Adipose tissue (tissue), 3 donors: ENCODE data around the gene UST. TPM values are rescaled to one million over a fixed set of nuclear protein-coding genes. Genes with fewer than 3 reads are reported as not detected.
"Not testable (repeated sequence)": the region's sequence is repeated elsewhere in the genome, so short reads cannot be mapped to it uniquely, and the experiment has no call there.

ENCODE experiments used
- H3K27ac ChIP-seq: one replicate; pipeline ENCODE4 v1.5.1; 2013; ENCODE audit warnings: low read depth, low read length
- WGBS, 3 donors: extraction: QIAGEN DNeasy Blood & Tissue Kit; methylation state at CpG; one replicate each; pipeline ENCODE4 v1.1.7; 2013; 5-methylcytosine and 5-hydroxymethylcytosine counted together
- polyA plus RNA-seq, 3 donors: library from polyadenylated mRNA; stranded (reverse); fragments of 200-250 nt; gene quantifications; one replicate each; pipeline ENCODE4 v1.2.3, GENCODE V29; 2013
- donor health status: healthy with polysubstance abuse.
- donor health status: Bipolar disorder and iron deficiency.
- donor health status: healthy.

UST gene
- polyA plus RNA-seq, 3 donors: 2.4 to 17.9 (median 6.5) TPM

DNA sequence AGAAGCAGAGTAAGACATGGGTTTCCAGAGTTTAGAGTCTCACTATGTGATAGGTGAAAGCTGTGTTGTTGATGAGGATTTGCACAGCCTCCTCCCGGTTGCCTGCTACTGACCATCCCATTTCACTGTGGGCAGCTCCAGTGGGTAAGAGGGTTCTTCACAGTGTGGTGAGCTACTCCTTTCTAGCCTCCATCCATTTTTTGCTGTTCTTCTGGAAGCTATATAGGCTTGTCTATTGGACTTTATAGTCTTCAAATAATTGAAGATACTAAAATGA, 13.4 kb downstream of the UST start:
- 73 to 89% (median 82%) methylated on average over 1 of the region's 1 CpG for WGBS, 3 donors
- H3K27ac ChIP-seq: no peak overlapping the region

DNA sequence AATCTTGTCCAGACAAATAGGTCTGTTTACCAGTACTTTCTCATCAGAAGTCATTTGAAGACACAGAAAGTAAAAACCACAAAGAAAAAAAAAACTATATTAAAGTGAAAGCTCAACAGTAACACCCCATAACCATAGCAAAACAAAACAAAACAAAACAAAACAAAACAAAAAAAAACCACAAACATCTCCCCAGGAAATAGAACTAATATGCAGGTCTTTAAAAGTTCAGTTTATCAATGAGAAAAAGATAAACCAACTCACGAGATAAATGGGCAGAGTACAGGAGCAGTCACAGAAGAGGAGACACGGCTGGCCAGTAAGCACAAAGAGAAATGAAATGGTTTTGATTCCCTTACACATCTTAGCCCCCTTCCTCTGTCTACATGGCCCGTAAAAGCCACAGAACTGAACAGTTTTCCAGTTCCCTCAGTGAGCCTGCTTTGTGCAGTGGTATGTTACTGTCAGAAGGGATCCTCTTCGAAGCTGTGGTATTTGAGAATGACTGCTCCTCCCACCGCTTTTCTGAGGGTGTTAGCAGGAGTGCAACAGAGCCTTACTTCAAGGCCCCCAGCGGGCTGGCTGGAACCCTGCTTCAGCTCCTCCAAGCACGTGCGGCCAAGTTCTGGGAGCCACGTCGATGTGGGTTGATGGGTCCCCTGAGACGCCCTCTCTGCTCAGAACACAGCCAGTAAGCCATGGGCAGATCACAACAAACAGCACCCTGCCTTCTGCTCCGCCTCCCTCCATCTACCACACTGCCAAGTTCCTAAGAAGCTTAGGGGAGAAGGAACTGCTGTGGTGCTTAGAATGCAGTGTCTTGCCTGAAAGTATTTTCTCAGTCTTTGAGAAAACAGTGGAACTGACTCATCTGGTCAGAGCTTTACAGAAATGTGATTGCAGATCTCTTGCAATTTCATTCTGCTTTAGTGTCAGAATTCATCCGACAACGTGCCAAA, 14.0 kb downstream of the UST start:
- 18 to 53% (median 20%) methylated on average over 14 of the region's 14 CpGs for WGBS, 3 donors
- H3K27ac ChIP-seq: no peak overlapping the region

DNA sequence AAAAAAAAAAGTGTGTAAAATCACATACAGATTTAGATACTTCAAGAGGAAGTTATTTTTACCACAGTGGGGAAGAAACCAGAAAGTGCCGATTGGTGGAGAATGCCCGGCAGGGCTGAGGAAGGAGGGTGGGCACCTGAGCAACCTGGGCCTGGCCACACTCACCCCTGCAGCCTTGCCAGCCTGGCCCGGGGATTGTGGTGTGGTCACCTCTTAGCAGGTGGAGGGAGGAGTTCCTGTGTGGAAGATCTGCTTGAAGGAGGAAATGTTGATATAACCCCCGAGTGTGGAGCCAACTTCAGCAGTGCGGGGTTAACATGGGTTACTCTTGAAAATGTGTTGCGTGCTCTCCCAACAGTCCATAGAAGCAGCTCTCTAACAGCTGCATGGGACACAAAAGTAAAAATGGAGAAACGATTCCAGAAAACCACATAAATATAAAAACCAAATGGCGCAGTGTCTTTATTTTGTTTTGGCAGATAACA, 14.7 kb downstream of the UST start:
- H3K27ac ChIP-seq: no peak overlapping the region
- WGBS, 3 donors: 6 to 43% (median 12%) methylated on average over 8 of the region's 8 CpGs

DNA sequence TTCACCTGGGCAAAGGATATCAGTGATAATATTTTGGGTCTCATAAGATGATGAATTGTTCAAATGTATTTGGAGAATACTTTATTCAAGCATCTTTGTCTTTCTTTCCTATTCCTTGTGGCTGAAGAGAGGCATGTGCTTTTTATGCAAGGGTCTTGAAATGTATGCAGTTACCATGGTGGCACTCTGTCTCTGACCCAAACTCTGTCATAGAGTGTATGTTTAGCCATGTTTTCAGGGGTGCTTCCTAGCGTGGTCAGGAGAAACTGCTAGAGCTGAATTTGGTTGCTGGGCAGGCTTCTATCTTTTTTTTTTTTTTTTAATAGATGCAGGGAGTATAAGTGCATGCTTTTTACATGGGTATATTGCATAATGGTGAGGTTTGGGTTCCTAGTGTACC, 15.4 kb downstream of the UST start:
- WGBS, 3 donors: 82 to 87% (median 85%) methylated on average over 1 of the region's 1 CpG
- H3K27ac ChIP-seq: no peak overlapping the region

DNA sequence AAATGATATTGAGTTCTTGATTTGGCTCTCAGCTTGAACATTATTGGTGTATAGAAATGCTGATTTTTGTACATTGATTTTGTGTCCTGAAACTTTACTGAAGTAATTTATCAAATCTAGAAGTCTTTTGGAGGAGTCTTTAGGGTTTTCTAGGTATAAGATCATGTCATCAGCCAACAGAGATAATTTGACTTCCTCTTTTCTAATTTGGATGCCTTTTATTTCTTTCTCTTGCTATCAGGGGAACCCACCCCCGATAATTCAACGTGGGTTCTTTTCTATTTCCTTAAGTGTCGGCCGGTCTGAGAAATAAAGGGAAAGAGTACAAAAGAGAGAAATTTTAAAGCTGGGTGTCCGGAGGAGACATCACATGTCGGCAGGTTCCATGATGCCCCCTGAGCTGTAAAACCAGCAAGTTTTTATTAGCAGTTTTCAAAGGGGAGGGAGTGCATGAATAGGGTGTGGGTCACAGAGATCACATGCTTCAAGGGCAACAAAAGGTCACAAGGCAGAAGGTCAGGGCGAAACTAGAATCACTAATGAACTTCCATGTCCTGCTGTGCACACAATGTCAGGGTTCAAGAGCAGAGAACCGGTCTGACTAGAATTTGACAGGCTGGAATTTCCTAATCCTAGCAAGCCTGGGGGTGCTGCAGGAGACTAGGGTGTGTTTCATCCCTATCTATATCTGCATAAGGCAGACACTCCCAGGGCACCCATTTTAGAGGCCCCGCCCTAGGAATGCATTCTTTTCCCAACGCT, 17.6 kb downstream of the UST start:
- WGBS, 3 donors: 59 to 76% (median 70%) methylated on average over 9 to 10 of the region's 10 CpGs
- H3K27ac ChIP-seq: not testable (repeated sequence)

DNA sequence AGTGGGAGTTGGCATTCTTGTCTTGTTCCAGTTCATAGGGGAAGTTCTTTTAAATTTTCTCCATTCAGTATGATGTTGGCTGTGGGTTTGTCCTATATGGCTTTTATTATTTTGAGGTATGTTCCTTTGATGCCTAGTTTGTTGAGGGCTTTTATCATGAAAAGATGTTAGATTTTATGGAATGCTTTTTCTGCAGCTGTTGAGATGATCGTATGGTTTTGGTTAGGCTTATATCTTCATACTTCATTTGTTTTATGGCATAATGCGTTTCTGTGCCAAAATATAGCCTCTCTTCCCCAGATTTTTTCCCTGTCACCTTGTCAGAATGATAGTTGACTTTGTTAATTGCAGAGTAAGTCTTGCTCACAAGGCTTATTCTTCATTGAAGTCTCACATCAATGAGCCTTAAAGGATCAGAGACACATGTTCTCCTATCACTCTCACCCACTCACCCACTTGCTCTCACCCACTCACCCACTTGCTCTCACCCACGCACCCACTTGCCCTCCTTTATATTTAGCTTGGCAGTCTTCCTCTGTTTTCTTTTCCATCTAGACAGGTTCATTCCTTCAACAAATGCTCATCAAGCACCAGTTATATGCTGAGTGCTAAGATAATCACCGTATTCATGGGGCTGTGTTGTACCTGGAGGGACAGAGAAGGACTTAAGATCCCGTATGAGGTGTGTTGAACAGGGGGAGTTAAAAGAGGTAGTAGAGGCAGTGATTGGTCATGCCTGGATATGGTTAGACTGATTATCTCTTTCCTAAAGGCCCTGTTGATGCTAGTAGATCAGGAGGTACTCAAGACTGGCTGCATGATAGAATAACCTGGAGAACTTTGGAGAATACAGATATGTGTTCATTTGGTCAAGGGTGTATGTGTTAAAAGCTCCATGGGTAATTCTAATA, 19.3 kb downstream of the UST start:
- H3K27ac ChIP-seq: no peak overlapping the region
- 80 to 88% (median 87%) methylated on average over 5 of the region's 5 CpGs for WGBS, 3 donors

DNA sequence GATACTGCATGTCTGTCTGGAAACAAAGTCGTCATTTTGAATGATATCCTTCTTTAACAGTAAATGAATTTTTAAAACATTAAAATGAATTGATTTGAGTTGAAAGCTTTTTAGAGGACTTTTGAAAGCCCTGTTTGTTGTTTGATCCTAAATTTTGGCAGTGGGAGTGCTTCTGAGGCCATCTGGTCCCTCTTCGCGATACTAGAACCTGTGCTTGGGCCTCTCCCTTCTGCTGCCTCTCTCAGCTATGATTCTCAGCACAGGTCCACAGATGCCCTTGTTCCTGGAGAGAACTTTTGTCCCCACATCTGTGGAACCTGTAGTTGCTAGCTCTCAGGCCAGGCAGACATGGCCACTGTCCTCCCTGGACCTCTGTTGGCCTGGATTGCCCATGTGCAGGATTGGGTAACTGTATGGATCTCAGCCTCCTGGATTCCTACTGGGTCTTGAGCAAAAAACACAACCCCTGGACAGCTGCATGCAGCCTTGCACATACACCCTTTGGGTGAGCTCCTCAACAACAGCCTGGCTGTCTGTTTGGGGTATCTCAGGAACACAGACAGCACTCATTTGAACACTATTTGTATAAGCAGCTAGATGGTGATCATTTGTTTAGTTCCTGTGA, 21.9 kb downstream of the UST start:
- H3K27ac ChIP-seq: no peak overlapping the region
- 94 to 96% (median 94%) methylated on average over 3 of the region's 3 CpGs for WGBS, 3 donors

DNA sequence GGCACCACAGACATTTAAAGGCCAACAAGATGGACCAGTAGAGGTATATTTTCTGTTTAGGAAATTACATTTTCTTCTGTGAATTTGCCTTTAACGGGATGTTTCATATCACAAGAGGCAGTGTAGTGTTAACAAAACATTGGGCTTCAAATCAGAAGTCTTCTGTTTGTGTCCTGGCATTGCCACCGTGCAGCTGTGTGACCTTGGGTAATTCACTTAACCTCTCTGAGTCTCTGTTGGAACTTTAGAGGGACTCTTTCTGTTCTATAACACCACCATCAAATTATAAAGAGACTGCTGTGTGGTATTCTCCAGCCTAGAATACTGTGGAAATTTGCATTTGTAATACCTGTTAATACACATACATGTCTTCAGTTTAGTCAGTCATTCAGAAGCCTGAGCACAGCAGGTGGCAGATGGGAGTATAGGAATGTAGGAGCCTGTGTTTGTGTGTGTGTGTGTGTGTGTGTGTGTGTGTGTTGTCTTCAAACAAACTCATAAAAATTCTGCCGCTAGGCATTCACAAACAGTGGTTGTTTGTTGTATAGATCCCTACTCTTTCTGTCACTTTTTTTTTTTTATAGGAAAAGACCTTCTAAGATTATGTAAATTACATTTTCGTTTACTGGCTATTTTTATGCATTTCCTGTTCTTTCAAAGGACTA, 22.6 kb downstream of the UST start:
- no peak overlapping the region for H3K27ac ChIP-seq
- WGBS, 3 donors: 51 to 78% (median 78%) methylated on average over 4 of the region's 4 CpGs

DNA sequence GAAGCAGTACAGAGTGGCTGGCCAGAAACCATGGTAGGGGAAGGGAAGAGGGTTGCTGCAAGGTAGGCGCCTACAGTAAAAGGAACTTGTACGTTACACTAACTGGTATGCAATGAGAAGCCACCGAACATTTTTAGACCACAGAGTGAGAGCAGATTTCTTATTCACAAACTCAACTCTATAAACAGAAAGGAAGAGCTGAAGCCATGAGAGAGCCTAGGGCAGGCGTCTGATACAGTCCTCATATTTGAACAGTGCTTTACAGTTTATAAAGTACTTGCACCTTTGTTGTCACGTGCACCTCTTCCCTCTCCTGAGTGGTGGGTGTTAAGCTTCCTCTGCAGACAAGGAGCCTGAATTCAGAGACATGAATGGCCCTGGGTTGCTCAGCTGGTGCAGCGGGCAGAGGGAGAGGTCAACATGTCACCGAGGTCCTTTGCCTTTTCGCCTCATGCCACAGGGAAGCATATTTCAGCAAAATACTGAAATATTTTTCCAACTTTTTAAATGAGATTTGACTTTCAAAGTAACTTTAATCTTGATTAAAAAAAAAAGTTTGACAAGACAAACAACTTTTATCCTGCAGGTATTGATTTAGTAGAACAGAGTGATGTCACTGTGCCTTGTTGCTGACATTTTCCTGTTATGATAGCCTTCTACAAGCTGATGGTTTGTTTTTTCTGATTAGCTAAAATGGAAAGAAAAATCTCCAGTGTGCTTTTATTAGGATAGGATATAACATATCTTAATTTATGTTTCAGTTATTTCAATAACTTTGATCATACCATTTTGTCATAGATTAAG, 23.8 kb downstream of the UST start:
- WGBS, 3 donors: 54 to 70% (median 66%) methylated on average over 8 of the region's 8 CpGs

DNA sequence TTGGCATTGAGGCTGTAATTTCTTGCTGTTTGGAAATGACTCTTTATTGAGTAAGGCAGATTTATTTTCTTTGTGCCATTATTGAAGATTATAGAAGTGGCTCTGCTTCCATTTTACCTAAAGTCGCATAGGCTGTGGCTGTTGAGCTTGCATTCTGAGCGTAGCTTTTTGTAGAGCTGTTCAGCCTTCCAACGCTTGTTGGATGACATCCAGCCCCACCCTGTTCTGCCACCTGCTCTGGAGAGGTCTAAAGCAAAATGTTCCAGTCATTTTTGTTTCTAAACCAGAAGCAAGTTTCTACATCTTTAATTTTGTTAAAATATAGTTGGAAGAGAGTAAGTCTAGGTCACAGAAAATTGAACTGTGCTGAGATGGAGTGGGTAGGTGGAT, 24.4 kb downstream of the UST start:
- no peak overlapping the region for H3K27ac ChIP-seq
- 15 to 66% (median 63%) methylated on average over 3 of the region's 3 CpGs for WGBS, 3 donors

More for the DNA sequence above, 23.8 kb downstream of the UST start:
- no peak overlapping the region for H3K27ac ChIP-seq

DNA sequence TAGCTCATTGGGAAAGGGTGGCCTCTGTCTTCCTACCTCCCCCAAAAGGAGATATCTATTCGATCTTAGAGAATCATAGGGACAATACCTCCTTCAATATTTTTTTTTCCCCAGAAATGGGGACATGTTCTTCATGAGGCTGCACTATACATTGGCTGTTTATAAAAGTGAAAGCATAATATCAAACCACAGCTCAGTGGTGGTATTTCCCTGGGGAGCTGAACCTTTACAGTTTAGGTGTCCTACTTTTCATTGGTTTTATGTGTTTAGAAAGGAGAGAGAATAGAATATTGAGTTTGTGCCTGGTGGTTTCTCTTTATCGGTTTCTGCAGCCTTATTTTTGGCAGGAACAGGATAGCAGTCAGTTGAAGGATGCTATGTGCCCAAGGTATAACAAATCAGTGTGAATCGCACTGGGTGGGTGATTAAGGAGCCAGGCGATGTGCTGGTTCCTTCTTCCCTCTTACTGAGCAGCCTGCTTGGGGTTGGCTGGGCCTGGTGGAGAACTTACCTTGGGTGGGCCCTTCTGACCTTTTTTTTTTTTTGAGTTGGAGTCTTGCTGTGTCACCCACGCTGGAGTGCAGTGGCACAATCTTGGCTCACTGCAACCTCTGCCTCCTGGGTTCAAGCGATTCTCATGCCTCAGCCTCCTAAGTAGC, 25.2 kb downstream of the UST start:
- WGBS, 3 donors: 86 to 92% (median 89%) methylated on average over 6 of the region's 6 CpGs
- H3K27ac ChIP-seq: no peak overlapping the region

DNA sequence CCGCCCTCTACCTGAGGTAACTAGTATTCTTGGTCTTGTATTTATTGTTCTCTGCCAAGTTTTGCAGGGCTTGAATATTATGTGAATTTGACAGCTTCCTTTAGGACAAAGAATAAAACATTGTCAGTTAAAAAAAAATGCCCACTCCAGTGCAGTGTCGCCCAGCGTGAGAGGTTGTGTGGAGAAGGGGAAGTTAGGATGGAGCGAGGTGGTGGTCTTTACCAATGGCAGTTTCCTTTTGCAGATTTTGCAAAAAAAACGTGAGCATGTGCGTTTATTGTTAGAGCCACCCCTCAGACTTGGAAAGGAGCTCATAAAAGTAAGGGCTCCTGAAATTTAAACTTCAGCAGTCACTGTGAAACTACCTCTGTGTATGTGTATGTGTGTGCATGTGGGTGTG, 28.3 kb downstream of the UST start:
- 53 to 82% (median 67%) methylated on average over 6 of the region's 6 CpGs for WGBS, 3 donors
- H3K27ac ChIP-seq: no peak overlapping the region

DNA sequence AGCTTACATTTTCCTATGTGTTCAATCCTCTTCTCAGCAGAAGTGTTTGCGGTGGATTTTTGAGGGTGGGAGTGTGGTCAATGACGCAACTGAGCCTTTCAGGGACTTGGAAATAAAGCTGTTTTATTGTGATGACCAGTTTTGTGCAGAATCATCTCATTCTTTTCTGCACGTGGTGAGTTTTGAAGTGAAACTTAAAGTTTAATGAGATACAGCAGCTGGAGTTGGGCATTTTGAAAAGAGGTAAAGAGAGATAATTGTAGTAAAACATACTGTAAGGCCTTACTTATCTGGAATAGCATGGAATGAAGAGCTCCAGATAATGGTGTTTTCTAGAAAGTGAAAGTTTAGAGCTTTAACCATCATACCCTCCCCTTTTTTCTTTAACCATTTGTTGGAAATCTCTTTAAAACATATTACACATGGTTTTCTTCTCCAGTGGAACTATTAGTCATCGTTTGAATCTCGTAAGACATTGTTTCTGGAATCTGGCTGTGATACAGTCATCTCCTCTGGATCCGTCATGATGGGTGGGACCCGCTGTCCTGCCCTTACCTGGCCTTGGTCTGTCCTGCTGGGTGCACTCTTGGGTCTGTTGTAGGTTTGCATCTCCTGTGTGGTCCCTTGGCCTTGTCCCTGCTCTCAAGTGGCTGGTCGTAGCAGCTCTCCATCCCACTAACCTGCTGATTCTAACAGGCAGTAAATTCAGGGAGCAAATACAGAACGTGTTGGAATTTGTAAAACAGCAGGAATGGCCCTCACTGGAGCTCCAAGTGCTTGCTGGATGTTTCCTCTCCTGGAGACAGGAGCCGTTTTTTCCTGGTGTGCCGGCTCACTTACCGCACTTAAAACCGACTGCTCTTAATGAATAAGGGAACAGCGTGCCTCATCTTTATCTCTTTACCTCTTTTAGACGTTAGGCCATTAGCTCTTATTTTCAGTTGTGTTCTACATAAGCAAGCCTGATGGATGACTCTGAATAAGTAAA, 29.8 kb downstream of the UST start:
- peak overlapping the region; percentile 42 for H3K27ac ChIP-seq
- WGBS, 3 donors: 60 to 84% (median 60%) methylated on average over 15 of the region's 15 CpGs

DNA sequence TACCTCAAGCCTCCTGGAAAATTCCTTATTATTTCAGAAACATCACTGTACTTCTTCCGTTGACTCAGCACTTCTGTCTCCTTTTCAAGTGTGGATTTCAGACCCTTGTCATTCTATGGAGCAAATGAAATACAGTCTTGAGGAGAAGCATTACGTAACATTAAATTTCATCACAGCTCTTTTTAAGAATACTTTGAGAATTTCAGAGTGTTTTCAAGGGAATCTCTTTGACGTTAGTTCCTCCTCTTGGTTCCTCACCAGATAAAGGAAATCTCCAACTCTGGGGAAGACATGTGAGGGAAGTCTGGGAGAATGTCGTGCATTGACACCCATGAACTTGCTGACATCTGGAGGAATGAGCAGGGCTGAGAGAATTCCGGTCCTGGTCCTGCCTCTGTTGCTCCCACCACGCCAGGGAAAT, 32.3 kb downstream of the UST start:
- H3K27ac ChIP-seq: no peak overlapping the region
- 45 to 88% (median 51%) methylated on average over 6 of the region's 6 CpGs for WGBS, 3 donors

DNA sequence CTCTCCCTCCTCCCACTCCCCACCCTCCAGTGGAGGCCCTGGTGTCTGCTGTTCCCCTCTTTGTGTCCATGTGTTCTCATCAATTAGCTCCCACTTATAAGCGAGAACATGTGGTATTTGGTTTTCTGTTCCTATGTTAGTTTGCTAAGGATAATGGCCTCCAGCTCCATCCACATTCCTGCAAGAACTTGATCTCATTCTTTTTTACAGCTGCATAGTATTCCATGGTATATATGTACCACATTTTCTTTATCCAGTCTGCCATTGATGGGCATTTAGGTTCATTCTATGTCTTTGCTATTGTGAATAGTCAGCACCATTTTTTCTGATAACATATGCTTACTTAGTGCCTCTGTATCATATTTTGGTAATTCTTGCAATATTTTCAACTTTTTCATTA, 33.6 kb downstream of the UST start:
- 92 to 100% (median 96%) methylated on average over 1 of the region's 1 CpG for WGBS, 3 donors
- H3K27ac ChIP-seq: not testable (repeated sequence)
